GM23338 (cell line): ENCODE data around the gene PAM.

Experiments
- EZH2 ChIP-seq: fragments of 200-600 bp; sonication (generic); IDR thresholded peaks from one replicate; pipeline ENCODE4 v1.8.0; 2017; ENCODE audit warnings: antibody characterized with exemption, mild to moderate bottlenecking, low read depth; ENCODE audit not compliant: unreplicated experiment
- EZH2phosphoT487 ChIP-seq: fragments of 200-600 bp; sonication (generic); IDR thresholded peaks from one replicate; pipeline ENCODE4 v1.8.1; 2018; ENCODE audit warnings: antibody characterized with exemption; ENCODE audit not compliant: unreplicated experiment
- POLR2AphosphoS5 ChIP-seq: IDR thresholded peaks from 2 replicates; pipeline ENCODE4 v1.6.1; 2016; ENCODE audit warnings: antibody characterized with exemption, low read depth
- TF ChIP-seq, protein P1 (sequence below), 2 experiments: fragments of 200-600 bp in 1 of 2; sonication (generic) in 1 of 2; conservative IDR thresholded peaks; 2 replicates each; pipeline versions ENCODE4 v1.5.1 to v1.6.1; 2016 to 2017; ENCODE audit warnings: antibody characterized with exemption in 2 of 2, low read depth in 2 of 2, mild to moderate bottlenecking in 2 of 2, moderate library complexity in 1 of 2
- TF ChIP-seq, protein P2 (sequence below): IDR thresholded peaks from one replicate; pipeline ENCODE4 v1.6.1; 2018; ENCODE audit warnings: antibody characterized with exemption; ENCODE audit not compliant: unreplicated experiment

DNA sequence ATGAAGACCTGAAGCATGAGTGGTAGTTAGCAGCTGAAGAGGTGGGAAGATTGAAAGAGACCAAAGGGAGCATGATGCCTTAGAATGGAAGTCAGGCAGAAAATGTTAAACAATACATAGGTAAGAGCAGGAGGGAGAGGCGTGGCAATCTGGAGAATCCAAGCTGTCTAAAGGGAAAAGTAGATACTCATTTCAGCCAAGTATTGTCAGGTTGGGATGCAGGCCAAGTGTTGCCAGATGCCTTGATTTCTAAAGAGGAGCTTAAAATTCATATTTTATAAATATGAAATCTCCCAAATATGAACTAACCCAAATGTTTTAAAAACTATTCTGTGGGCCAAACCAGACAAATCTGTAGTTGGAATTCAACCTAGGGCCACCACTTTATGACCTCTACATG lies 4.2 kb downstream of the PAM start:
- TF ChIP-seq, protein P1, sequence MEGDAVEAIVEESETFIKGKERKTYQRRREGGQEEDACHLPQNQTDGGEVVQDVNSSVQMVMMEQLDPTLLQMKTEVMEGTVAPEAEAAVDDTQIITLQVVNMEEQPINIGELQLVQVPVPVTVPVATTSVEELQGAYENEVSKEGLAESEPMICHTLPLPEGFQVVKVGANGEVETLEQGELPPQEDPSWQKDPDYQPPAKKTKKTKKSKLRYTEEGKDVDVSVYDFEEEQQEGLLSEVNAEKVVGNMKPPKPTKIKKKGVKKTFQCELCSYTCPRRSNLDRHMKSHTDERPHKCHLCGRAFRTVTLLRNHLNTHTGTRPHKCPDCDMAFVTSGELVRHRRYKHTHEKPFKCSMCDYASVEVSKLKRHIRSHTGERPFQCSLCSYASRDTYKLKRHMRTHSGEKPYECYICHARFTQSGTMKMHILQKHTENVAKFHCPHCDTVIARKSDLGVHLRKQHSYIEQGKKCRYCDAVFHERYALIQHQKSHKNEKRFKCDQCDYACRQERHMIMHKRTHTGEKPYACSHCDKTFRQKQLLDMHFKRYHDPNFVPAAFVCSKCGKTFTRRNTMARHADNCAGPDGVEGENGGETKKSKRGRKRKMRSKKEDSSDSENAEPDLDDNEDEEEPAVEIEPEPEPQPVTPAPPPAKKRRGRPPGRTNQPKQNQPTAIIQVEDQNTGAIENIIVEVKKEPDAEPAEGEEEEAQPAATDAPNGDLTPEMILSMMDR (conservative IDR thresholded peaks at IDR 0.05; ENCODE audit: low read depth in 2 of 2) = no peak
- TF ChIP-seq EZH2phosphoT487 (no peak), POLR2AphosphoS5 (no peak), EZH2 (no peak)
- TF ChIP-seq, protein P2, sequence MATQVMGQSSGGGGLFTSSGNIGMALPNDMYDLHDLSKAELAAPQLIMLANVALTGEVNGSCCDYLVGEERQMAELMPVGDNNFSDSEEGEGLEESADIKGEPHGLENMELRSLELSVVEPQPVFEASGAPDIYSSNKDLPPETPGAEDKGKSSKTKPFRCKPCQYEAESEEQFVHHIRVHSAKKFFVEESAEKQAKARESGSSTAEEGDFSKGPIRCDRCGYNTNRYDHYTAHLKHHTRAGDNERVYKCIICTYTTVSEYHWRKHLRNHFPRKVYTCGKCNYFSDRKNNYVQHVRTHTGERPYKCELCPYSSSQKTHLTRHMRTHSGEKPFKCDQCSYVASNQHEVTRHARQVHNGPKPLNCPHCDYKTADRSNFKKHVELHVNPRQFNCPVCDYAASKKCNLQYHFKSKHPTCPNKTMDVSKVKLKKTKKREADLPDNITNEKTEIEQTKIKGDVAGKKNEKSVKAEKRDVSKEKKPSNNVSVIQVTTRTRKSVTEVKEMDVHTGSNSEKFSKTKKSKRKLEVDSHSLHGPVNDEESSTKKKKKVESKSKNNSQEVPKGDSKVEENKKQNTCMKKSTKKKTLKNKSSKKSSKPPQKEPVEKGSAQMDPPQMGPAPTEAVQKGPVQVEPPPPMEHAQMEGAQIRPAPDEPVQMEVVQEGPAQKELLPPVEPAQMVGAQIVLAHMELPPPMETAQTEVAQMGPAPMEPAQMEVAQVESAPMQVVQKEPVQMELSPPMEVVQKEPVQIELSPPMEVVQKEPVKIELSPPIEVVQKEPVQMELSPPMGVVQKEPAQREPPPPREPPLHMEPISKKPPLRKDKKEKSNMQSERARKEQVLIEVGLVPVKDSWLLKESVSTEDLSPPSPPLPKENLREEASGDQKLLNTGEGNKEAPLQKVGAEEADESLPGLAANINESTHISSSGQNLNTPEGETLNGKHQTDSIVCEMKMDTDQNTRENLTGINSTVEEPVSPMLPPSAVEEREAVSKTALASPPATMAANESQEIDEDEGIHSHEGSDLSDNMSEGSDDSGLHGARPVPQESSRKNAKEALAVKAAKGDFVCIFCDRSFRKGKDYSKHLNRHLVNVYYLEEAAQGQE = no peak
